GM19023 (cell line): ENCODE measurements around the gene DENND1C.
"Not testable (repeated sequence)": the region's sequence is repeated elsewhere in the genome, so short reads cannot be mapped to it uniquely, and the experiment has no call there.

Experiments used
- ATAC-seq: cut with Tn5 transposase; IDR thresholded peaks from one replicate; pipeline ENCODE4 v1.9.1; 2021; ENCODE audit warnings: mild to moderate bottlenecking, moderate library complexity; ENCODE audit not compliant: unreplicated experiment

The DENND1C gene

DNA sequence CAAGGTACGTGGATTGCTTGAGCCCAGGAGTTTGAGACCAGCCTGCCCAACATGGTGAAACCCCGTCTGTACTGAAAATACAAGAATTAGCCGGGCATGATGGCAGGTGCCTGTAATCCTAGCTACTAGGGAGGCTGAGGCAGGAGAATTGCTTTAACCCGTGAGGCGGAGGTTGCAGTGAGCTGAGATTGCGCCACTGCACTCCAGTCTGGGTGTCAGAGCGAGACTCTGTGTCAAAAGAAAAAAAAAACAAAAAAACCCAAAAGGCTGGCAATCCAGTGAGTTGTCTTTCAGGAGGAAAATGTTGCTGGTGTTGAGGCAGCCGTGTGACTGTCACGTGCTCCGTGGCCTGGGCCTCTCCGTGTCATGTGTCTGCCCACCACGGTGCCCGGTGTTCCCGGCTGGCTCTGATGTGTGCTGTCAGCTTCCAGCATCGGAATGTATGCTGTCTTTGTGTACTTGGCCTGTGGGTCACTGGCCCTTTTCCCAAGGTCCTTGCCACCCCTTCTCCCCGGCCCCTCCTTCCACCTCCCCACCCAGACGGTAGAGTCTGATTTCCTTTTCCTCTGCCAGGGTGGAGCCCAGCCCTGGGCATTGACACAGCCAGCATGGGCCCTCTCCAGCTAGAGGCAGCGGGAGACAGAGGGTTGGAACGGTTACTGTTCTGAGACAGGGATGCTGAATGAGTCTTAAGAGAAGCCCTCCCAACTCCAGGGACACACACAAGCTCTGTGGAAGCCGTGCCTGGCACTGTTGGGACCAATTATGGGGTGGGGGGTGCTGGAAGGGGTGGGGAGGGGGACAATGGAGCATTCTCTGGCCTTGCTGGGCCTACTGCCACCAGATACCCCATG lies 27.8 kb upstream of the DENND1C start:
- no peak for ATAC-seq

DNA sequence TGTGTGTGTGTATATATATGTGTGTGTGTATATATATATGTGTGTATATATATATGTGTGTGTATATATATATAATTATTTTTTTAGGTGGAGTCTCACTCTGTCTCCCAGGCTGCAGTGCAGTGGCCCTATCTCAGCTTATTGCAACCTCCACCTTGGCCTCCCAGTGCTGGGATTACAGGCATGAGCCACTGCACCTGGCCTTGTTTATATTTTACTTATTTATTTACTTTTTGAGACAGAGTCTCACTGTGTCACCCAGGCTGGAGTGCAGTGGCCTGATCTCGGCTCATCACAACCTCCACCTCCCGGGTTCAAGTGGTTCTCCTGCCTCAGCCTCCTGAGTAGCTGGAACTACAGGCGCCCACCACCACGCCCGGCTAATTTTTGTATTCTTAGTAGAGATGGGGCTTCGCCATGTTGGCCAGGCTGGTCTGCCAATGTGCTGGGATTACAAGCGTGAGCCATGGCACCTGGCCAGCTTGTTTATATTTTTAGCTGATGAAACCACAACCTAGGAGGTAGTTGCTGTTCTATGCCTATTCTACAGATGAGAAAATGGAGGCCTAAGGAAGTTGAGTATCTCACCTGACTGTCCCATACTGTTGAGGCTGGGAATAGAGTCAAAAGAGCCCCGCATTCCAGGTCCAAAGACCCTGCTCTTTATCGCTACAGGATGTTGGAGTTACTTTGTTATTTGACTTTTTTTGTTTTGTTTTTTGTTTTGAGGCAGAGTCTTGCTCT lies 26.6 kb upstream of the DENND1C start:
- ATAC-seq: not testable (repeated sequence)

DNA sequence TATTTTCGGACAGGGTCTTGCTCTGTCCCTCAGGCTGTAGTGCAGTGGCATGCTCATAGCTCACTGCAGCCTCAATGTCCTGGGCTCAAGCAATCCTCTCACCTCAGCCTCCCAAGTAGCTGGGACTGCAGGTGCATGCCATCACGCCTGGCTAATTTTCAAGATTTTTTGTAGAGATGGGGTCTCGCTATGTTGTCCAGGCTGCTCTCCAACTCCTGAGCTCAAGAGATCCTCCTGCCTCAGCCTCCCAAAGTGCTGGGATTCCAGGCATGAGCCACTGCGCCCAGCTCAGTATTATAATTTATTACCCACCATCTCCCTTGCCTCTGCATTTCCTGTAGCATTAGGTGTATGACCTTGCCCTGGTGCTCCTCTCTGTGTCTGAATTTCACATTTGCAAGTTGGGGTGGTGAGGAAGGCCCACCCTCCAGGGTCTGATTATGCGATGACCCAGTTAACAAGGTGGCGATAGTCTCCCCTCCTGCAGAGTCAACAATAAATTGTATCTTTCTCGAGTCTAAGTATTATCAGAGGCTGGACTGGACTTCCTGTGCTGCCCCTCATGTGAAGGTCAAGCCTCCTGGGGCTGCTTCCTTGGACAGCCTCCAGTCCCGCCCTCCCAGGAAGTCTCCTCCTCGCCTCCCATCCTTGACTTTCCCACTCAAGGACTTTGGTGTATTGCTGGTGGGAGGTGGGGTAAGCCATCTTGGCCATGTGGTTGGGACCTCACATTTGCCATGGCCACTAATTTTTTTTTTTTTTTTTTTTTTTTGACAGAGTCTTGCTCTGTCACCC lies 22.0 kb upstream of the DENND1C start:
- no peak for ATAC-seq

DNA sequence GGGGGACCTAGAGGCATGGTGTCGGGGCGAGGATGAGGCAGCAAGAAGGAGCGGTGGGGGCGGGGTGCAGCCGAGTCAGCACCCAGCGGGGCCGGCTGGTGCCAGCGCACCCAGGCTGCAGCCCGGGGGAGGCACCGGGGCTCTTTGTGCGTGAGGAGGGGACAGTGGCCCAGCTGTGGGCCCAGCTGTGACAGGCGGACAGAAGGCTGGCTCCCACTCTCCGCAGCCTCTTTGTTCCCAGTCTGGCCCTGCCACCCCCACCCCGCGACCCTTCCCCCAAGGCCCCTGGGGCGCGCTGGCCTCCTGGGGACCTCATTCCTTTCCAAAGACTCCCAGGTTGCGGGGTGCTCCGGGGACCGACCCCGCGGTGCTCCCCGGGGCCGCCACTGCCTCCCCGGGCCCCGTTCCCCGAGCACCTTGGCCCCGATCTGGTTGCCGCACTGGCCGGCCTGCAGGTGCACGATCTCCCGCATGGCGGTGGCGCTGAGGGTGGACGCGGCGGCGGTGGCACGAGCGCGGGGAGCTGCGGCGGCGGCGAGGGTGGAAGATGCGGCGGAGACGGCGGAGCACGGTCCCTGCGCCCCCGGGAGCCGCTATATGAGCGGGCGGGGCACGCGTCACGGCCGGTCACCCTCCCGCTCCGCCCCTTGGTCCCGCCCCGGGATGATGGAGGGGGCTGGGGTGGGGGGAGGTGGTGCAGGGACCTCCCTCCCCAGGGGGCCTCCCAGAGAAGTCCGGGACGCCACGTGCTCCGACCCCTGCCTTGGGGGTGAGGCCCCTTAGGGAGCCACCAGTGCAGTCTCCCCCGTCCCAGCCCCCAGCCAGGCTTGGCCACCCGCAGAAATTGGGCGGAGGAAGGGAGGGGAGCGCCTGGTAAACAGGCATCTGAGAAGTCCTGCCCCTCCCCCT lies 20.4 kb upstream of the DENND1C start, which contains the start of gene TUBB4A:
TUBB4A (minus strand) TSS at position 570 of the 909 bp plus-strand sequence; CDS start at position 473, 97 bp downstream.
- ATAC-seq: no peak

DNA sequence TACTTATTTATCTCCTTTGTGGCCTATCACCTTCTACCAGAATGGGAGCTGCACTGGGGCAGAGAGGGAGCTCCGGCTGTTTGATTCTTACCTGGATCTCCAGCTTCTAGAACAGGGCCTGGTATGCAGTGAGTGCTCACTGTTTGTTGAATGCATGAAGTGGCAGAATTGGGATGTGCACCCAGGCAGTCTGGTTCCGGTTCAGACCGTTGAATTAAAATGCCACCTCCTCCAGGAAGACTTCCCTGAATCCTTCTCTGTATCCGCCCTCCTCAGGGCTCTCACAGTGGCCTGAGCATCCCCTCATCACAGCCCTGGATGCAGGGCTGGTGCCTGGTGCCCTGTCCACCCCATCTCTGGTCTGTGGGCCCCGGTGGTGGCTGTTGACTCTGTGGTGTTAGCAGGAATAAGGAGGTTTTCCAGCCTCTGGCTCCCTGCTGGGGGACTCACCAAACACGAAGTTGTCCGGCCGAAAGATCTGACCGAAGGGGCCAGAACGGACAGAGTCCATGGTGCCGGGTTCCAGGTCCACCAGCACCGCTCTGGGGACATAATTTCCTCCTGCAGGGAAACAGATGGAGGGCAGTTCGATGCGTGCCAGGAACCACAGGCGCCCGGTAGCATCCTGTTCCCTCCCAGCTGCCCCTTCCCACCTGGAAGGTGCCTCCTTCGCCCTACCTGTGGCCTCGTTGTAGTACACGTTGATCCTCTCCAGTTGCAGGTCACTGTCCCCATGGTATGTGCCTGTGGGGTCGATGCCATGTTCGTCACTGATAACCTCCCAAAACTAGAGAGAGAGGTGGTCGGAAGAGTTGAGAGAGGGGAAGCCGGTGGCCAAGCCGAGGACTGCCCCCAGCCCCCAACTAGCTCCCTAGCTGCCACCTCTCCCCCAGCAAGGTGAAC lies 19.5 kb upstream of the DENND1C start:
- ATAC-seq: no peak

DNA sequence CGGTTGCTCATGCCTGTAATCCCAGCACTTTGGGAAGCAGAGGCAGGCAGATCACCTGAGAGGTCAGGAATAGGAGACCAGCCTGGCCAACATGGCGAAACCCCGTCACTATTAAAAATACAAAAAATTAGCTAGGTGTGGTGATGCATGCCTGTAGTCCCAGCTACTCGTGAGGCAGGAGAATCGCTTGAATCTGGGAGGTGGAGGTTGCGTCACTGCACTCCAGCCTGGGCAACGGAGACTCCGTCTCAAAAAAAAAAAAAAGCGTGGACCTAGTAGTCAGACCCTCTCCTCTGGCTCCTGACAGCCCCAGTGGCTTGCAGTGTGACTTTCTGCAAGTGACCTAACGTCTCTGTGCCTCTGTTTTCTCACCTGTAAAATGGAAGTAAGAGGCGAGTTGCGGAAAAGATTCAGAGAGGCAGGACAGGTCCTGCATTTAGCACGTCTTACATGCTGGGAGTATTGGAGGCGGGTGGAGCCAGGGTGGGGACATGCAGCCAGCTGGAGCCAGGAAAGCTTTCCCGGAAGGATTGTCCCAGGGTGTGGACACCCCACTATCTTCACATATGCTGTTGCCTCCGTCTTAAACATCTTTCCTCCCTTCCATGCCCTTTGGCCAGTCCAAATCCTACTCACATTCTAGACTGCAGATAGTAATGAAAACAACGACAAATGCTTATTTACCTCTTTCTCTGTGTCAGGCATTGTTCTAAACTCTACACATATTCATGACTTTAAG lies 17.6 kb upstream of the DENND1C start:
- no peak for ATAC-seq

DNA sequence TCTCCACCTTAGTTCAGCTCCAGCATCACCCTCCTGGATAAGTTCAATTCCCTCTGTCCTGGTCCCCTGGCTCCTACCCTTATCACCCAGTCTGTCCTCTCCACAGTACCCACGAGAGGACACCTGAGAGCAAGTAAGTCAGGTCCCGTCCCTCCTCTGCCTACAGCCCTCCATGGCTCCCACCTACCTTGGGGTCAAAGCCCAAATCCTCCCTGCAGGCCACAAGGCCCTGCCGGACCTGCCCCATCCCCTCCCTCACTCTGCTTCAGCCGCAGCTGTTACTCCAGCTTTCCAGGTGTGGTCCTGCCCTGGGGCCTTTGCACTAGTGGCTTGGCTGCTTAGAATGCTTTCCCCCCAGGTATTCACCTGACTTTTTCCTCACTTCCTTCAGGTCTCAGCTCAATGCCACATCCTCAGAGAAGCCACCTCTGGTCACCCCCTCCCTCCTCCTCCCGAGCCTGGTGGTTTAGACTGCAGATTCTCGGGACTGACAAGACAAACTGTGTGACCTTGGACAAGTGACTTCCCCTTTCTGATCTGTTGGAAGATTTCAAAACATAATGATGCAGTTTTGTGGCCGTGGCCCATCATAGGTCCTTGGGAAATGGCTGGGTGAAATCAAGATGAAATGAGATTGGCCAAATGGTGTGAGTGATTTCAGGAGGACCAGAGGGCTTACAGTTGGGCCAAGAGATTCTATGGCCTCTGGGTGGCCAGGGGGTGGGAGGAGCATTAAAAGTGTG lies 16.9 kb upstream of the DENND1C start:
- no peak for ATAC-seq

DNA sequence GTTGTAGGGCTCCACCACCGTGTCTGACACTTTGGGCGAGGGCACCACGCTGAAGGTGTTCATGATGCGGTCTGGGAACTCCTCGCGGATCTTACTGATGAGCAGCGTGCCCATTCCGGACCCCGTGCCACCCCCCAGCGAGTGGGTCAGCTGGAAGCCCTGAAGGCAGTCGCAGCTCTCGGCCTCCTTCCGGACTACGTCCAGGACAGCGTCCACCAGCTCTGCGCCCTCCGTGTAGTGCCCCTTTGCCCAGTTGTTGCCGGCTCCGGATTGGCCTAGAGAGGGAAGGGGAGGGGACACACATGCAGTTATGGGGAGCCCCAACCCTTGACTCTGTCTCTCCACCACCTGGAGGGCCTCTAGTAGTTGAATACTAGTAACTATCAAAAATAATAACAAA lies 14.4 kb upstream of the DENND1C start:
- no peak for ATAC-seq

DNA sequence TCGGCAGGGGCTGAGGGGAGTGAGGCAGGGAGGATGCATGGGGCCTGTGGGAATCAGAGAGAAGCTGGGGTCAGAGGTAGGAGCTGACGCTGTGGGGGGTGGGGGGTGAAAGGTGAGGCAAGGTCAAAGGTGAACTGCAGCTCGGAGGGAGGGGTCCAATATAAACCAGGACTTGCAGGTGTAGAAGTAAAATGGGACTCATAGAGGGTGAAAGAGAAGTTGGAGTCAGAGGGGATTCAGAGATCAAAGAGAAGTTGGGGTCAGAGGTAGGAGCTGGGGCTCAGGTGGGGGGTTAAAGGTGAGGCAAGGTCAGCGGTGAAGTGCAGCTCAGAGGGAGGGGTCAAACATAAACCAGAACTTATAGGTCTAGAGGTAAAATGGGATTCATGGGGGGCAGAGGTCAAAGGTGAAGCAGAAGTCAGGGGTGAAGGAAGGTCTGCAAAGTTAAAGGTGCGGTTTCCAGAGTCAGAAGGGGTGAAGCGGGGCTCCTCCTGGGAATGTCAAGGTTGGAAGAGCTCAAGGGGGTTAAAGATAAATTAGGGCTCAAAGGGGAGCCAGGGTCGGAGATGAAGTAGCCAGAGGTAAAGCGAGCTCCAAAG lies 12.9 kb upstream of the DENND1C start:
- ATAC-seq: no peak

DNA sequence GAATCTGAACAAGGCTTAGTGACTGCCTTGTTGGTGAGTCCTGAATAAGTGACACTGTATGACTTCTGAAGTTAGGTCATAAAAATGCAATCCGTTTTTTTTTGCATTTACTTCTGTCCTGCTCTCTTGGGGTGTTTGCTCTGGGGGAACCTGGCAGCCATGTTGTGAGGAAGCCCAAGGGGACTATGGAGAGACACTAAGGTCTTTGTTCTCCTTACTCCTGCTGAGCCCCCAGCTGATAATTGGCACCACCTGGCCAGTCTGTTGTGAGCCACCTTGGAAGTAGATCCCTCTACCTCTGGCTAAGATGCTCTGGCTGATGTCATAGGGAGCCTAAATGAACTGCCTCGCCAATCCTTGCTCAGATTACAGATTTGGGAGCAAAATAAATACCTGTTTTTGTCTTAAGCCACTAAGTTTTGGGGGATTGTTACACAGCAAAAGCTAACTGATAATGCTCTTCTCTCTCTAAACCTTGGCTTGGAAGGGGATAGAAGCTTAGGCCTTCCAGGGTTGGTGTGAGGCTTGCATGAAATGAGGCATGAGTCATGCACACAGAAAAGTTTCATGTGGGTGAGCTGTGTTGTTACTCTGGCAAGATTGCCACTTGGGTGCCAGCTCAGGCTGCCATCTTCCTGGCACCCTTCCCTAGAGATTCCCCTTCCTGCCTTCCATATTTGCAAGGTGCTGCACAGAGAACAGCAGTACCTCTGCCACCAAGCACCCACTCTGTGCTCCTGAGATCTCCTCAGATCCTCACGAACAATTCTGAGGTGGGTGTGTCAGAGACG lies 10.4 kb upstream of the DENND1C start:
- no peak for ATAC-seq

DNA sequence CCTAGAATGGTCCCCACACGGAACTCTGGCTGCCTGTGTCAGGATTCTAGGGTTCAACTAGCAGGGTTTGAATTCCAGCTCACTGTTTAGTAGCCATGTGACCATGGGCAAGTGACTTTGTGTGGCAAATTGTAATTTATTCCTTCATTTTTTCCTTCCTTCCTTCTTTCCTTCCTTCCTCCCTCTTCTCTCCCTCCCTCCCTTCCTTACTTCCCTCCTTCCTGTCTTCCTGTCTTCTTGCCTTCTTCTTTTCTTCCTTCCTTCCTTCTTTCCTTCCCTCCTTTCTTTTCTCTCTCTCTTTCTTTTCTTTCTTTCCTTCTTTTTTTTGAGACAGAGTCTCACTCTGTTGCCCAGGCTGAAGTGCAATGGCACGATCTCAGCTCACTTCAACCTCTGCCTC lies 8.5 kb upstream of the DENND1C start:
- no peak for ATAC-seq

DNA sequence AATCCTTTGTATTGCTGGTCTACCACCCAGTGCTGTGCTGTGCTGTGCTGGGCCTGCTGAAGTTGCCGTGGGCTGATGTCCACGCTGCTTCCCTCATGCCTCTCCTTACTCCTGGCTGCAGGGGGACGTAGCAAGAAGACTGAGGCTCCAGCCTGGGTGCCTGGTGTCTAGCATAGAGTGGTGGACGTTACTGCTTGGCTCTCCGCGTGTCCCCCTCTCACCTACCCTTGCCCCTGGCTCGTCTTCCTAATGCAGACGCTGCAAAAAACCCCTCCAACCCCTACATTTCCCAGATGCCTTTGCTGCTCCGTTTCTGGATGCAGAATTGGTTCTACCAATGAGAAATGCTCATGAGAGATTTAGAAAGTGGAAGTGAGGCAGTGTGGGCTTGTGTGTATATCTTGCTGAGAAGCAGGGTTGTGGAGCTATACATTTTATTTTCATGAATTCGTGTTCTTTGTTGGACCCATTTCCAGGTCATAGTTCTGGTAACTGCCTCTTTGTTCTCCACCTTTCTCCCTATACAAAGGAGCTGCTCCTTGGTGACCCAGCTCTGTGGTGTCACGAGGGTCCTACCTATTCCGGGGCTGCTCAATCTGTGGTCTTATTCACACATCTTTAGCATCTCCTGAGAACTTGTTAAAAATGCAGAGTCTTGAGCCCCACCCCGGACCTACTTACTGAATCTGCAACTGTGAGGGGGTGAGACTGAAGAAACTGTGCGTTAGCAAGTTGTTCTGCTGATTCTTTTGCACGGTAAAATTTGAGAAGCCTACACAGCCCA lies 7.9 kb upstream of the DENND1C start:
- ATAC-seq: peak; percentile 67

DNA sequence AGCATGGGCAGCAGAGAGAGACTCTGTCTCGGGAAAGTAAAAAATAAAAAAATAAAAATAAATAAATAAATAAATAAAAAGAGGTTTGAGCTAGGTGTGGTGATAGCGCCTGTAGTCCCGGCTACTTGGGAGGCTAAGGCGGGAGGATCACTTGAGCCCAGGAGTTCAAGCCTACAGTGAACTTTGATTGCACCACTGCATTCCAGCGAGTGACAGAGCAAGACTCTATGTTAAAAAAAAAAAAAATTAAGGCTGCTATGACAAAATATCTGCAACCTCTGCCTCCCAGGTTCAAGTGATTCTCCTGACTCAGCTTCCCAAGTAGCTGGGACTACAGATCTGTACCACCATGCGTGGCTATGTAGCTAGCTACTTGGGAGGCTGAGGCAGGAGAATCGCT lies 3.2 kb upstream of the DENND1C start:
- ATAC-seq: no peak

DNA sequence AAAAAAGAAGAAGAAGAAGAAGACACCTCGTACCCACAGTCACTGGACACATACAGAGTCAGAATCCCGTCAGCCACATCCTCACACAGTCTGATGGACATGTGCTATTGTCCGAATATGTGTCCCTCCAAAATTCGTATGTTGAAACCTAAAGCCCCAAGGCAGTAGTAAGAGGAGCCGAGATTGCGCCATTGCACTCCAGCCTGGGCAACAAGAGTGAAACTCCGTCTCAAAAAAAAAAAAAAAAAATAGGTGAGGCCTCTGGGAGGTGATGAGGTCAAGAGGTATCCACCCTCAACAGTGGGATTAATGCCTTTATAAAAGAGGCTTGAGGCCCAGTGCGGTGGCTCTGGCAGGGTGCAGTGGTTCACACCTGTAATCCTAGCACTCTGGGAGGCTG lies 2.6 kb upstream of the DENND1C start:
- ATAC-seq: no peak

DNA sequence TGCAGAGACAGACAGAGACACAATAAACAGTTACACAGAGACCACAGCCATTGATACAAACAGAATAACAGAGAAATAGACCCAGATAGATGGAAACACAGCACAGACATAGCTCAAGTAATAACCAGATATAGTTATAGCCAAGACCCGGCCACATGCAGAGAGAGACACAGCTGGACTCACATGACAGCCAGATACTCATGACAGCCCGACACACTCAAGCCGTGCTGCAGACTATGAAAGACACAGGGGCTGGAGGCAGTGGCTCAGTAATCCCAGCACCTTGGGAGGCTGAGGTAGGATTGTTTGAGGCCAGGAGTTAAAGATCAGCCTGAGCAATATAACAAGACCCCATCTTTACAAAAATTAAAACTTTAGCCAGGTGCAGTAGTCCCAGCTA lies 1.6 kb upstream of the DENND1C start:
- ATAC-seq: no peak

DNA sequence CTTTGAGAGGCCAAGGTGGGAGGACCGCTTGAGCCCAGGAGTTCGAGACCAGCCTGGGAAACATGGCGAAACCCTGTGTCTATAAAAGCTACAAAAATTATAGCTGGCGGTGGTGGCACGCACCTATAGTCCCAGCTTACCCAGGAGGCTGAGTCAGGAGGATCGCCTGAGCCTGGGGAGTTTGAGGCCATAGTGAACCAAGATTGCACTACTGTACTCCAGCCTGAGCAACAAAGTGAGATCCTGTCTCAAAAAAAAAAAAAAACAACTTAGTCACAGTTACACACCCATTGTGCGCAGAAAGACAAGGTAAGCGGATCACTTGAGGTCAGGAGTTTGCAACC lies 728 bp upstream of the DENND1C start:
- ATAC-seq: no peak
